ENCODE measurements around the gene KIF27.
A peak's percentile ranks its signal among the peaks of the same experiment; 100 is the strongest.
"Not testable (repeated sequence)": the region's sequence is repeated elsewhere in the genome, so short reads cannot be mapped to it uniquely, and the experiment has no call there.

The KIF27 gene

GRCh38 chr9:83932011-83932410 is 10.8 kb upstream of the KIF27 start:
- no peak for DNase-seq (ENCODE audit: low read depth, low spot score)

DNA sequence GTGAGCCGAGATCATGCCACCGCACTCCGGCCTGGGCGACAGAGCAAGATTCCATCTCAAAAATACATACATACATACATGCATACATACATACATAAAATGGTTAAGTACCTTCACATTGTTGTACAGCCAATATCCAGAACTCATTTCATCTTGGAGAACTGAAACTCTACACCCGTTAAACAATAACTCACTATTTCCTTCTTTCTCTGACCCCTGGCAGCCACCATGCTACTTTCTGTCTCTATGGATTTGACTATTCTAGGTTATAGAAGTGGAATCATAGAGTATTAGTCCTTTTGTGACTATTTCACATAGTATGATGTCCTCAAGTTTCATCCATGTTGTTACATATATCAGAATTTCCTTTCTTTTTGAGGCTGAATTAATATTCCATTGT is 9.6 kb upstream of the KIF27 start:
- no peak for DNase-seq (ENCODE audit: low read depth, low spot score)

- no peak for DNase-seq (ENCODE audit: low read depth, low spot score)
Observed at GRCh38 chr9:83927591-83927990, 6.4 kb upstream of the KIF27 start.

- DNase-seq (ENCODE audit: low read depth, low spot score) = no peak
Observed at GRCh38 chr9:83920469-83920926, 734 bp downstream of the KIF27 start.

- DNase-seq (ENCODE audit: low read depth, low spot score) = no peak
Observed at GRCh38 chr9:83919111-83919510, 2.1 kb downstream of the KIF27 start.

DNA sequence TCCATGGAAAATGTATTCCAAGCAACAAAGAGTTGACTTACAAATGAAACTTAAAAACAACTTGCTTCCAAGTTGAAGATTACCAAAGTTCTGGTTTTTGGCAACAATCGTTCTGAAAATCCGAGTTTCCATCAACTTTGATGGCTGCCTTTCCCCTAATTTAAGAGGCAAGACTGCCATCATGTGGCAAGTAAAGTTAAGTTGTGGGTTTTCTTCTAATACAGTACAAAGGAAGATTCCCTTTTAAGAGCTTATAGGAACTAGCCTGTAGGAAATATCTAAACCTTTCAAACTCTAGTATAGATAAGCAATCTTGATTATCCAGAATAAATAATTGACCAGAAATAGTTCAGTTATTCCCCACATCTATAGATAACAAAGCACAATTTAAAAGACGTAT is 9.0 kb downstream of the KIF27 start:
- DNase-seq (ENCODE audit: low read depth, low spot score) = not testable (repeated sequence)

GRCh38 chr9:83906144-83906543 is 15.1 kb downstream of the KIF27 start:
- no peak for DNase-seq (ENCODE audit: low read depth, low spot score)

DNA sequence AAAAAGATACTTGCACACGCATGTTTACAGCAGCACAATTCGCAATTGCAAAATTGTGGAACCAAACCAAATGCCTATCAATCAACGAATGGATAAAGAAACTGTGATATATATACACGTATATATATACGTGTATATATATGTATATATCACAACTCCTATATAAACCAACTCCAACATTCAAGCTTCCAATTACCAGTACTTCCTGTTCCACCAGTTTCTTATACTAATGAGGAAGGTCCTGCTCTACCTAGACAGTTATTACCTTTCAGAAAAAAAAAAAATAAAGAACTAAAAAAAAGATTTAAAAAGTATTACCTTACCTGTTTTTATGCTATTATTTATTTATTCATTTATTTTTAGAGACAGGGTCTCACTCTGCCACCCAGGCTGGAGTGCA is 20.6 kb downstream of the KIF27 start:
- DNase-seq (ENCODE audit: low read depth, low spot score) = not testable (repeated sequence)

- not testable (repeated sequence) for DNase-seq (ENCODE audit: low read depth, low spot score)
Observed at GRCh38 chr9:83894301-83894700, 26.9 kb downstream of the KIF27 start.

GRCh38 chr9:83886498-83886897 is 34.7 kb downstream of the KIF27 start:
- not testable (repeated sequence) for DNase-seq (ENCODE audit: low read depth, low spot score)

GRCh38 chr9:83885559-83886240 is 35.5 kb downstream of the KIF27 start:
- DNase-seq (ENCODE audit: low read depth, low spot score) = not testable (repeated sequence)

DNA sequence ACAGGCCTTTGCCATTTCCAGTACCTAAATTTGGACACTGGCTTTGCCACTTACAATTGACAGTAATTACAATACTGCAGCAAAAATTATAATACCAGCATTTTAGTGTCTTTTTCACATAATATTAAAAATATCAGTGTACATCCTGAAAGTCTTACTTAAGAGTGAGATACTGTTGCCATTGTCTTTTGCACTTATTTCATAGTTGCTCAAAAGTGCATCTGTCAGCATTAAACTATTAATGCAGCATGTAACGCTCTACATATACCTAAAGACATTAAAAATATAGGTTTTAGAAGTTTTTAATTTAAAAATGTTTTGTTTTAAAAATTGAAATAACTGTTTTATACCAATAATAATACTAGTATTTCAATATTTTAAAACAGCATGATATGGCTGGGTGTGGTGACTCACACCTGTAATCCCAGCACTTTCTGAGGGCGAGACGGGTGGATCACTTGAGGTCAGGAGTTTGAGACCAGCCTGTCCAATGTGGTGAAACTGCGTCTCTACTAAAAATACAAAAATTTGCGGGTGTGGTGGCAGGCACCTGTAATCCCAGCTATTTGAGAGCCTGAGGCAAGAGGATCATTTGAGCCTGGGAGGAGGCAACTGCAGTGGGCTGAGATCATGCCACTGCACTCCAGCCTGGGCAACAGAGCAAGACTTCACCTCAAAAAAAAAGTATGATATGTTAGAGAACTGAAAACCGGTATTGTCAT is 39.4 kb downstream of the KIF27 start:
- DNase-seq (ENCODE audit: low read depth, low spot score) = not testable (repeated sequence)

DNA sequence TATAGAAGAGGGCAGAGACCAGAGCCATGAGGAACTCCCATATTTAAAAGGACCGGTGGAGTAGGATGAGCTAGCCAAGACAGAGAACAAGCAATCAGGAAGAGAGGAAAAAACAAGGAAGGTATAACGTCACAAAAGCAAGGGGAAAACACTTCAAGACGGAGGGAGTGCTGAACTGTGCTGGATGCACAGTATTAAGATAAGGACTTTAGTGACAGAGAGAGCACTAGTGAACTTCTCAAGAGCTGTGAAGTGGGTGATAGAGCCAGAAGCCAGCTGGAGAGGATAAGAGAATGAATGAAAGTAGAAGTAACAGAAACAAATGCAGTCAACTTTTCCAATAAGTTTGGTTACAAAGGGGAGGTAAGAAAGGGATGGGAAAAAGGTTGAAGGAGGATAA is 45.7 kb downstream of the KIF27 start:
- DNase-seq (ENCODE audit: low read depth, low spot score) = not testable (repeated sequence)

DNA sequence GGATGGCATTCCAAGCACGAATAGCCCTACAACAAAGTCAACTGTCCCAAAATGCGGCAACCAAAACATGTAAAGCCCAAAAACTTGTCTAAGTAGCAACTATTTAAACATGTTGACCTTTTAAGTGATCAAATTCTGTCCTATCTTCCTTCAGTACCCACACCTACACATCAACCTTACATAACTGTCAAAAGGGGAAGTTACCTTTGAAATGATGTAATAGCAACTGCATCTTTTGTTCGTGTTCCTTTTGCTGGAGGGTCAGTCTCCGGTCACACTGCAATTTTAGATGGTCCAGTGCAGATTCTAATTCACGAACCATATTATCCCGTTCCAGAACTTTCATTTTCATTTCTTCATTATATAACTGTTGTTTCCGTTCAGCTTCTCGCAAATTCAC is 71.3 kb downstream of the KIF27 start:
- not testable (repeated sequence) for DNase-seq (ENCODE audit: low read depth, low spot score)

DNA sequence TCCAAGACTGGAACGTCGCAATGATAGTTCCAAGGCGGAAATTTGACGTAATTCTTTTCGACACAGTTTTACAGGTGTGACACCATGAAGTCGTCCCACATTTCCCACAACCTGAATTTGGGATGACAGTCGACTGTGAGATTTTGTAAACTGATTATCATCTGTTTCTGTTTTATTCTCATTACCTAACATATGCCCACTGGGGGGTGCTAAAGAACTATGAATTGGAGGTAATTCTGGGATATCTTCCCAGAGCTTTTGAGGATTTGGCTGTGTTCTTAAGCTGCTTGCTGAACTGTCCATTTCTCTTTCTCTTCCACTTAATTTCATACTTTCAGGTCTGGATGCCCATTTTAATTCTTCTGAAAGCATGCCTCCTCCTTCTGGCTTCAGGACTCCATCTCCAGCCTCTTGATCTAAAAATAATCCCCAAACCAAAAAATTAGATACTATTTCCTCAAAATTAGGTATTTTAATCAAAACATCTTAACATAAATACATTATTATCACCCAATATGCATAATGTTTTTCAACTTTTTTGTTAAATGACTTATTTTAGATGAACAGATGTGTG is 84.1 kb downstream of the KIF27 start:
- not testable (repeated sequence) for DNase-seq (ENCODE audit: low read depth, low spot score)

DNA sequence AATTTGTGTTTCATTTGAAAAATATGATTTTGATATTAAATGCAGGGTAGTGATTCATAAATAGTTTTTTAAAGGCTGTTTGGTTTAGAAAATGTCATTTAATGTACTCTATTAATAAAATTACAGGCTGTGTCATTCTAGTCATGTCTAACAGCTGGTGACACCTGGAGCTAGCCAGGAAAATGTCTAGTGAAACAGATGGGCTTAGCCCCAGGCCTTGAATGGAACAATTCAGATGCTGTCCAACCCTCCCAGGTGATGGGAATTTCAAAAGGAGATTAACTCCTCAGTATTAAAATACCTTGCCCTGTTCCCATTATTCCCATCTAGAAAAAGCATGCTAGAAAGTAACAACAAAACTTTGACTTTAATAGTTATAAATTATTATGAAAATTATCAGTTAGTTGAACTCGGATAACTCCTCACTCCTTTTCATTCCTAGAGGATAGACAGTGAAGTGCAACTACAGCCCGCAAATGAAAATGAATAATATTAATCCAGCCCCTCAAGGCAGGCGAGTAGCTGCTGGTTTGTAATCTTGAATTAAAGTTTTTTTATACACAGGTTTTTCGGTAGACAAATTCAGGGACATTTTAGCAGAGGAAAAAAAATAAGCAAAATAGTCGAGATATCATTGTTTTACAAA is 90.7 kb downstream of the KIF27 start:
- DNase-seq (ENCODE audit: low read depth, low spot score) = not testable (repeated sequence)

DNA sequence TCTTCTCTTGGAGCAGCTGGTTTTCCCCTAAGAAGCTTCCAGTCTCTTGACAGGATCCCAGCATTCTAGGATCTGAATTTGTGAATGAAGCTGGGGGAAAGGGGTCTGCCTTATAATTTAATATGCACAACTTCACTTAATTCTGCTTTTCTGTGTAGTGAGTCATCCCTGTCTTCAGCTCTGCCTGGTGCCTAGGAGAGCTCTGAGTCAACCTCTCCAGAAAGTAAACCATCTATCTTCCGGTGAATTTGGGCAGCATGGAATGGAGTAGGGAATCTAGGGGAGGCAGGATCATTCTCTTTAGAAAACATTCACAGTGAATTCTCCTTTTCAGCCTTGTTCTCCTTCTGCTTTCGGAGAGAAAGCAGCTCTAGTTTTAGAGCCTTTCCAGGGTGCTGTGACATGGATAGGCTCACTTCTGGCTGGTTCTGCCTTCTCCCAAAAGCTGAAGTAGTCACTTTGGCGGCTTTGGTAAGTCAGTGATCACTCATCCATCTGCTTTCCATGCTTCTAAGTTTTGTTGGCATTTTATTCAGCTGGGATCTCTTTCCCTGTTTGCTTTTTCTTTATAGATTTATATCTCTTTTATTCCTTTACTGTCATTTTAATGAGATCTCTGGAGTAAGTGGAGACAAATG is 96.1 kb downstream of the KIF27 start:
- not testable (repeated sequence) for DNase-seq (ENCODE audit: low read depth, low spot score)

DNA sequence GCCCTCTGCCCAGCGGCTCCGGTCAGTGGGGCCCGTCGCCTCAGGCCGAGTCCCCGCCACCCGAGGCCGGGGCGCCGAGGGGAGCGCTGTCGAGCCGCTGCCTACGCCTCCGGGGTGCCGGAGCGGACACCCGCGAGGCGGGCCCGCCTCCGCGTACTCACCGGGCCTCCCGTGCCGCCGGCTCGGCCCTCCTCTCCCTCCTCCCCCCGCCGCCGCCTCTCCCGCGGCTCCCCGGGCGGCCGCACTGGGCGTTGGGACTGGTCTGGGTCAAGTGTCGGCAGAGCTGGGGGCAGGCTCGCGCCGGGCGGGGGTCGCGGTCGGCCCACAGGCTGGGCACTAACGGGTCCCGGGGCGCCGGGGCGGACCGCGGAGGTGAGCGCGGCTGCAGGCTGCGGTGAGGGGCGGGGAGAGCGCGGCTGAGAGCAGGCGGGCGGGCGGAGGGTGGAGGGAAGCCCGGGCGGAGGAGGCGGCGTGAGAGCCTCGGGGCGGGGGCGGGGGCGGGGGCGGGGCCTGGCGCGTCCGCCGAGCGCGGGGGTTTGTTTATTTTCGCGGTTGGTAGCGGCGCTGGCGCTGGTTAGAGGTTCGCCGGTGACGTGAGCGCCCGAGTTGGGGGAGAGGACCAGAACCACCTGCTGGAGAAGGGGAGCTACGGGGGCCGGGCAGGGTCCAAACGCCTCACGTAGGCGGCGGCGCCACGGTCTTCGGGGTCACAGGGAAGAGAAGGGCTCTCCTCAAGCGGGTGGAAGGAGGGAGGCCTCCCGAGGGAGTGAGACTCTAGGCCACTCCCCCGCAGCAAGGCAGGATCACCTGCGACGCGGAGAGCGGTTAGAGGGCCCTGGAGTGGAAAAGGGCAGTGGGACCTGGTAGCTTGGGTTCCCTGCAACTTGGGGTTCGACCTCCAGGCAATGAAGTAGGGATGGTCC is 103.6 kb downstream of the KIF27 start, which contains the start of gene GKAP1:
GKAP1 (minus strand) TSS at position 414 of the 923 bp plus-strand sequence. CDS start 11,252 bp downstream, outside the sequence.
- peak; percentile 55 for DNase-seq (ENCODE audit: low read depth, low spot score)

DNA sequence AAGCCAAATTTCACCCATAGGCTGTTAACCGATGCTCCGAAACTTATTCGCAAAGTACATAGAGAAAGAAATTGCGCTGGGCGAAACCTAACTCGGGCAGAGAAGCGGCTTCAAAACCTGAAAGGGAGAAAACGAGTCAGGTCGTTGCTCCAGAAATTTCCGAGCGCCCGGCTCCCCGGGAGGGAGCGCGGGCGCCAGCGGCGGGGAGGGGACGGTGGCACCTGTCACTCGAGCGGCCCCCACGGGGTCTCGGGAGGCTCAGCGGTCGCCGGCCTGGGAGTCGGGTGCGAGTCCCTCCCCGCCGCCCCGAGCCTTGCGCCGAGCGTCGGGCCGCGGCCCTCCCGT is 104.2 kb downstream of the KIF27 start:
- not testable (repeated sequence) for DNase-seq (ENCODE audit: low read depth, low spot score)

GRCh38 chr9:83815120-83815519 is 106.1 kb downstream of the KIF27 start:
- DNase-seq (ENCODE audit: low read depth, low spot score) = not testable (repeated sequence)

DNA sequence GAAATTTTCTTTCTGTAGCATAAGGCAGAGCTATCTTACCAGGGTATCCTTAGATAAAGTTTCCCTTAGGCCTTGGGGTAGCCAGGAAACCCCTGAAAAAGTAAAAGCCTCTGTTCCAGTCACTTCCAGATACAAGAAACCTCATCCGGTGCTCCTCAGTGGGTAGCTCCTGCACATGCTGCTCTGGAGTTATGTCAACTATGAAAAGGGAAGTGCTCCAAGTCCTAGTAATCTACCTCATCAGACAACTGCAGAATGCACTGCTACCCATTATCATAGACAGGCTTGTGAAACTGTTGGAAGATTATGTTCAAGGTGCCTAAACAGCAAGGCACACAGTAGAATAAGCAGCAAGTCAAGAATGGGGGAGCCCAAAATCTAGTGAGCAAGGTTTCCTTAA is 112.0 kb downstream of the KIF27 start:
- not testable (repeated sequence) for DNase-seq (ENCODE audit: low read depth, low spot score)

All from activated CD4-positive, CD25-positive, alpha-beta regulatory T cell treated with anti-CD3 and anti-CD28 coated beads, Interleukin-2, amount 50 U/mL, for 16 hours (primary cell).